ENCODE measurements around the gene RTTN. TPM values are rescaled to one million over a fixed set of nuclear protein-coding genes. Genes with fewer than 3 reads are reported as not detected.

RTTN gene
- total and polyA plus RNA-seq, 10 of the 15 experiments (the other 5 are each of a cell fraction or from before 2014, with no cell fraction given) = 9.4 to 36.6 (median 15.7) TPM

- intact Hi-C loops (cut with micrococcal nuclease; ENCODE audit: unreplicated experiment) (no loop called here), in situ Hi-C loops (cut with MboI) (no loop called here)
- RAD21 ChIA-PET (ENCODE audit: unreplicated experiment) = interaction anchor here (0.9 to 1.3 kb wide), 4 partner anchors 8 to 39 kb away, joined by 3 to 5 read pairs (median 4); partner anchors contain the start of gene RTTN
- Histone ChIP-seq H4K20me1 (ENCODE audit: control insufficient read depth, insufficient read depth) (no peaks in the 10 kb centered on the region), H3K9ac (ENCODE audit: control insufficient read depth, insufficient read depth, low read length) (no peak overlapping the region), H3K27ac (ENCODE audit: control insufficient read depth, insufficient read depth) (peak overlapping the region; percentile 38; the same call in 1 of the 2 replicates), H3K4me3 (no peak overlapping the region), H3K27me3 (replicated peaks in 1 of 2; ENCODE audit: control insufficient read depth in 2 of 2, insufficient read depth in 2 of 2, low read length in 1 of 2) (no peaks in the 10 kb centered on the region), H3K9me3 (replicated peaks; ENCODE audit: control insufficient read depth, insufficient read depth, low read length) (peaks cover 7% of the 10 kb centered on the region; the same call in 2 of the 3 replicates), H3K79me2 (ENCODE audit: control insufficient read depth, insufficient read depth, low read length) (no peaks in the 10 kb centered on the region; the same call in none of the 2 replicates), H3K4me1 (ENCODE audit: control insufficient read depth, insufficient read depth, low read length) (0 out of 2 replicates have a peak, but pooled peaks cover 3% of the 10 kb centered on the region), H3K36me3 (ENCODE audit: control insufficient read depth in 2 of 2, insufficient read depth in 2 of 2, low read length in 1 of 2) (peaks cover 0 to 8% of the 10 kb centered on the region in 2 experiments; a peak in 3 of 4 replicates), H2AFZ (ENCODE audit: control insufficient read depth, low read depth, low read length) (no peak overlapping the region), H3K4me2 (ENCODE audit: control insufficient read depth, insufficient read depth) (peak overlapping the region; percentile 69; the same call in 1 of the 2 replicates)
- POLR2A ChIA-PET = interaction anchor here (0.8 kb wide), 1 partner anchor 18 kb away, joined by 3 read pairs; no protein-coding TSS in a partner anchor
- SMC1A ChIA-PET (ENCODE audit: uncharacterized antibody, unreplicated experiment) = interaction anchor here (0.5 to 2.9 kb wide), 6 partner anchors 8 to 288 kb away, joined by 3 to 18 read pairs (median 4); partner anchors contain the start of gene RTTN
- peak; percentile 52 for ATAC-seq
- TF ChIP-seq NR2C2 (IDR thresholded peaks at IDR 0.05; ENCODE audit: borderline replicate concordance, control insufficient read depth, insufficient read length, low read depth) (no peak), IRF5 (IDR thresholded peaks at IDR 0.05; ENCODE audit: borderline replicate concordance) (no peak), ASH2L (IDR thresholded peaks at IDR 0.05; ENCODE audit: borderline replicate concordance, low read depth) (no peak), KLF5 (IDR thresholded peaks at IDR 0.05; ENCODE audit: partially characterized antibody) (no peak)
- FAIRE-seq = no peak
- CTCF ChIA-PET = interaction anchor here (0.6 to 2.9 kb wide), 5 partner anchors 14 to 288 kb away, joined by 3 to 14 read pairs (median 8); no protein-coding TSS in a partner anchor
- WGBS (ENCODE audit: insufficient coverage, insufficient replicate concordance, low lambda C conversion rate, missing lambda C conversion rate) = 95% methylated on average over 3 of the region's 3 CpGs
- BruUV-seq (replicated peaks) = no TSS peak
- no peak for DNase-seq (ENCODE audit: low read depth, low spot score)
These were observed 38.8 kb downstream of the RTTN start for GRCh38 chr18:70166668-70167067.
